ENCODE results near the gene RSPO4. TPM values are rescaled to one million over a fixed set of nuclear protein-coding genes. Genes with fewer than 3 reads are reported as not detected.

Gene RSPO4
- total and polyA plus RNA-seq, 7 donors = 0.09 TPM; not detected in 6

DNA sequence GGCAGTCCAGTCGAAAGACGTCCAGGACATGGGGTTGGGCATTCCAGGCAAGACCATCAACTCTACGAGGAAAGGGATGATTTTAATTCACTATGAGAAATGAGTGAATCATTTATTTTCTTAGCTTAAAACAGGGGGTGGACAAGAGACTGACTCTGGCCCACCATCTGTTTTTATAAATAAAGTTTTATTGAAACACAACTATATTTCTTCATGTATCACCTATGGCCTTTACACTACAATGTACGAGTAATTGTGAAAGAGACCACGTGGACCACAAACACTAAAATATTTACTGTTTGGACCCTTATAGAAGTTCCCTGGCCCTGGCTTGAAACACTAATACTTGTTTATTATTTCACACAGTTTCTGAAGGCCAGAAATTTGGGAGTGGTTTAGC is 15.6 kb upstream of the RSPO4 start:
- no peaks in the 10 kb centered on the region for H3K36me3 ChIP-seq
- WGBS, 2 donors = 53 to 74% methylated on average over 5 of the region's 5 CpGs
- intact Hi-C loops (cut with DNase I) = no loop called here

GRCh38 chr20:1015181-1015580 is 13.1 kb upstream of the RSPO4 start:
- H3K36me3 ChIP-seq = no peaks in the 10 kb centered on the region
- intact Hi-C loops (cut with DNase I) = no loop called here
- 63 to 76% methylated on average over 1 of the region's 1 CpG for WGBS, 2 donors
- no peak overlapping the region for H3K4me3 ChIP-seq
- H3K9me3 ChIP-seq = no peaks in the 10 kb centered on the region
- TF ChIP-seq POLR2A (IDR thresholded peaks at IDR 0.05) (no peak), POLR2AphosphoS5 (IDR thresholded peaks at IDR 0.05) (no peak), EP300 (IDR thresholded peaks at IDR 0.05) (no peak)
- TF ChIP-seq, protein P1, sequence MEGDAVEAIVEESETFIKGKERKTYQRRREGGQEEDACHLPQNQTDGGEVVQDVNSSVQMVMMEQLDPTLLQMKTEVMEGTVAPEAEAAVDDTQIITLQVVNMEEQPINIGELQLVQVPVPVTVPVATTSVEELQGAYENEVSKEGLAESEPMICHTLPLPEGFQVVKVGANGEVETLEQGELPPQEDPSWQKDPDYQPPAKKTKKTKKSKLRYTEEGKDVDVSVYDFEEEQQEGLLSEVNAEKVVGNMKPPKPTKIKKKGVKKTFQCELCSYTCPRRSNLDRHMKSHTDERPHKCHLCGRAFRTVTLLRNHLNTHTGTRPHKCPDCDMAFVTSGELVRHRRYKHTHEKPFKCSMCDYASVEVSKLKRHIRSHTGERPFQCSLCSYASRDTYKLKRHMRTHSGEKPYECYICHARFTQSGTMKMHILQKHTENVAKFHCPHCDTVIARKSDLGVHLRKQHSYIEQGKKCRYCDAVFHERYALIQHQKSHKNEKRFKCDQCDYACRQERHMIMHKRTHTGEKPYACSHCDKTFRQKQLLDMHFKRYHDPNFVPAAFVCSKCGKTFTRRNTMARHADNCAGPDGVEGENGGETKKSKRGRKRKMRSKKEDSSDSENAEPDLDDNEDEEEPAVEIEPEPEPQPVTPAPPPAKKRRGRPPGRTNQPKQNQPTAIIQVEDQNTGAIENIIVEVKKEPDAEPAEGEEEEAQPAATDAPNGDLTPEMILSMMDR (IDR thresholded peaks at IDR 0.05) = no peak
- no peaks in the 10 kb centered on the region for H3K27me3 ChIP-seq
- no peak overlapping the region for H3K27ac ChIP-seq
- no peak for DNase-seq
- no peaks in the 10 kb centered on the region for H3K4me1 ChIP-seq

More for the DNA sequence above, 15.6 kb upstream of the RSPO4 start:
- H3K4me1 ChIP-seq = no peaks in the 10 kb centered on the region
- H3K27ac ChIP-seq = no peak overlapping the region
- H3K27me3 ChIP-seq = no peaks in the 10 kb centered on the region
- no peaks in the 10 kb centered on the region for H3K9me3 ChIP-seq
- no peak overlapping the region for H3K4me3 ChIP-seq
- TF ChIP-seq EP300 (IDR thresholded peaks at IDR 0.05) (no peak), POLR2AphosphoS5 (IDR thresholded peaks at IDR 0.05) (no peak), POLR2A (IDR thresholded peaks at IDR 0.05) (no peak)
- DNase-seq = no peak

DNA sequence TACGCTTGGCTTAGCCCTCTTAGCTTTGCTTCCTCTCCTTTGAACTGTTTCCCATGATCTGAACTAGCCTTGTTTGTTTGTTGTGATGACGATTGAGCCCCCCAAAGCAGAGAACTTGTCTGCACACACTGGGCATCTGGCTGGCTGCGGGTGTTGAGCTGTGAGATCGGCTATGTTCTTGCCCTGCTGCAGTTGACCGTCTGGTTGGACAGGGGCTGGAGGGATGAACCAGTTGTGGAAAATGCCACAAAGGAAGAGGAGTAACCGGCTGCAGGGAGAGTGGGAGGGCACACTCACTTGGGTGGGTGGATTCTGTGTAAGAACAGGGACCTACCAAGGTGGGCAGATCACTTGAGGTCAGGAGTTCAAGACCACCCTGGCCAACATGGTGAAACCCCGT is 12.4 kb upstream of the RSPO4 start:
- Histone ChIP-seq H3K27ac (no peak overlapping the region), H3K36me3 (no peaks in the 10 kb centered on the region), H3K4me3 (no peak overlapping the region), H3K27me3 (no peaks in the 10 kb centered on the region), H3K9me3 (peaks cover 0 to 4% (median 0%) of the 10 kb centered on the region in 4 donors), H3K4me1 (no peaks in the 10 kb centered on the region)
- no peak for TF ChIP-seq POLR2AphosphoS5 (IDR thresholded peaks at IDR 0.05)
- TF ChIP-seq, protein P1 (IDR thresholded peaks at IDR 0.05) = no peak
- no peak for DNase-seq
- intact Hi-C loops (cut with DNase I) = no loop called here
- 69 to 75% methylated on average over 7 of the region's 7 CpGs for WGBS, 2 donors

DNA sequence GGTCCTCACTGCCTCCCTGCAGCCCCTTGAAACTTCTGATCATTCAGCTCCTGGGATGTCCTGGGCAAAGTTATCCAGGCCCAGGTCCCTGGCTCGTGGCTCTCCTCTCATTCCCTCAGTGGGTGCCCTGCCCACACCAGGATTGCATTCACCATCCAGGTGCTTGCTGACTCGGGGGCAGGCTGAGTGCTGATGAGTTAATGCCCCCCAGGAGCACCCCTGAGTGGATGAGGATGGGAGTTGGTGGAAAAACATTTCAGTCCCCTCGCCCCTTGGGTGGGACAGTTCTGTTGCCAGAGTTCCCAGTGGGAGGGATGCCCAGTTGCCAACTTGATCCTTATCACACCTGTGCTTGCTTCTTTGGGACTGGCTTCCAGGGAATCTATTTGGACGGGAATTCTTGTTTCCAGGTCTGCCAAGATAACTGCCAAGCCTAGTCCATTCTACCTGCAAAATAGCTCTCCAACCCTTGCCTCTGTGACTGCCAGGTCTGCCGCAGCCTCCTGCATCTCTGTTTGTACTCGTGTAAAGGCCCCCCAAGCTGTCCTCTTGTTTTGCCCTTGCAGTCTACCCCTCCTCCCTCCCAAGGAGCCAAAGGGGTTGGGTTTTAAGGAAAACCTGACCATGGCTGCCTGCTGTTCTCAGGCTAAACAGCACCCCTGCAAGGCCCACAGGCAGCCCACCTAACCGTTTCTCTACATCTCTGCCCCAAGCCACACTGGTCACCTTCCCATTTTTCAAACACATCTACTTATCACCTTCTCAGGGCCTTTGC is 11.6 kb upstream of the RSPO4 start:
- no peak overlapping the region for H3K4me3 ChIP-seq

DNA sequence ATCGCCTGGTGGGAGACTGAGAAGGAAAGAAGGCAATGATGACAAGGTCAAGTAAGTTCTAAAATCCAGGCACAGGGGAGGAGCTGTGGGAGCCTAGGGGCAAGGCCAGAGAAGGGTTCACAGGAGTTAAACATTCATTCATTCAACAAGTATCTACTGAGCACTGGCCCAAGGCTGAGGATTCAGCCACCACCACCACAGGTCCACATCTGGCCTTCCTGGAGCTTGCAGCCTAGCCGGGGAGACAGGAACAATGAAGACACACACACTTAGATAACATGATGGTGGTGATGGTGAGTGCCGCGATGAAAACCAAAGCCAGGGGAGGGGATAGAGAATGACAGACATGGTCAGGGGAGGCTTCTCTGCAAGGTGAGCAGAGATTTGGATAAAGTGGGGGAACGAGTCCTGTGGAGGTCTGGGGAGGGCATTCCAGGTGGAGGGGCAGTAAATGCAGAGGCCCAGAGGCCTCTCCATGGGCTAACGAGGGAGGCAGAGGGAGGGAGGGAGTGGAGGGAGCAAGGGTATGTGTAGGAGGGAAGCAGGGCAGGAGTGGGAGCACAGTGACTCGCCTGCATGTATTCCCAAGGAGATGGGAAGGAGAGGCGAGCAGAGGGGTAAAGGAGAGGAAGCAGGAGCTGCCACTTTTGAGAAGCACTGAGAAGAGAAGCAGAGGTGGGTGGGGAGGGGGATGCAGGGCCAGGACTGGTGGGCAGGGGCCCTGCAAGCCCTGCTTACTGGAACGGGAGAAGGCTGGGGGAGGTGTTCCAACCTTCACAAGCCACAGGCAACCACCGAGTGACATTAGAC is 10.5 kb upstream of the RSPO4 start:
- Histone ChIP-seq H3K4me3 (no peak overlapping the region), H3K9me3 (peaks cover 0 to 6% (median 0%) of the 10 kb centered on the region in 4 donors), H3K27me3 (no peaks in the 10 kb centered on the region), H3K36me3 (no peaks in the 10 kb centered on the region), H3K27ac (no peak overlapping the region), H3K4me1 (no peaks in the 10 kb centered on the region)
- TF ChIP-seq, protein P1 (IDR thresholded peaks at IDR 0.05) = no peak
- TF ChIP-seq EP300 (IDR thresholded peaks at IDR 0.05) (no peak), POLR2AphosphoS5 (IDR thresholded peaks at IDR 0.05) (no peak), POLR2A (IDR thresholded peaks at IDR 0.05) (no peak)
- intact Hi-C loops (cut with DNase I) = no loop called here
- DNase-seq = no peak
- WGBS, 2 donors = 75 to 76% methylated on average over 10 of the region's 10 CpGs

More for the DNA sequence above, 11.6 kb upstream of the RSPO4 start:
- DNase-seq = no peak
- Histone ChIP-seq H3K36me3 (no peaks in the 10 kb centered on the region), H3K27ac (no peak overlapping the region), H3K4me1 (no peaks in the 10 kb centered on the region), H3K27me3 (no peaks in the 10 kb centered on the region), H3K9me3 (peaks cover 0 to 6% (median 0%) of the 10 kb centered on the region in 4 donors)
- TF ChIP-seq POLR2A (IDR thresholded peaks at IDR 0.05) = no peak
- TF ChIP-seq, protein P1 (IDR thresholded peaks at IDR 0.05) = no peak
- 59 to 77% methylated on average over 7 of the region's 7 CpGs for WGBS, 2 donors
- intact Hi-C loops (cut with DNase I) = no loop called here

All from sigmoid colon (tissue), 7 donors.